SK-N-SH (cell line): ENCODE results near the gene UBA3. TPM values are rescaled to one million over a fixed set of nuclear protein-coding genes. Genes with fewer than 3 reads are reported as not detected.

Source experiments
- CTCF ChIA-PET: fragments of 300-600, 350-600 bp; formaldehyde crosslinking; extraction: SDS; loops from one replicate; lab custom pipeline; 2021; lab: Yijun Ruan, JAX
- POLR2A ChIA-PET: fragments of 350-600 bp; sonication (Branson Sonifier 250); formaldehyde crosslinking; extraction: SDS; loops from one replicate; lab custom pipeline; 2020; ENCODE audit warnings: antibody characterized with exemption, inconsistent platforms; lab: Yijun Ruan, JAX
- DNase-seq: peaks from one replicate; pipeline ENCODE4 v3.0.0; 2012
- H2AFZ ChIP-seq: fragments of 200-600 bp; sonication (generic); 2 replicates; pipeline ENCODE4 v1.8.1; 2016; ENCODE audit warnings: antibody characterized with exemption, mild to moderate bottlenecking, low read depth
- H3F3A ChIP-seq: fragments of 200-600 bp; sonication (generic); replicated peaks from 2 replicates; pipeline ENCODE3; 2016; ENCODE audit warnings: antibody characterized with exemption, mild to moderate bottlenecking; ENCODE audit not compliant: insufficient read depth
- H3K27ac ChIP-seq, 2 experiments: fragments of 200-500 bp in 1 of 2; fragments of 200-600 bp in 1 of 2; sonication (Bioruptor generic) in 1 of 2; sonication (generic), shearing (Covaris generic) in 1 of 2; 2 replicates each; pipeline versions ENCODE4 v1.5.1 to v1.6.1; 2014 to 2016; ENCODE audit warnings: low read depth in 2 of 2, inconsistent platforms in 1 of 2, low read length in 1 of 2, mild to moderate bottlenecking in 1 of 2, mixed read lengths in 1 of 2
- H3K27me3 ChIP-seq: fragments of 200-600 bp; sonication (generic), shearing (Covaris generic); 2 replicates; pipeline ENCODE4 v1.6.1; 2016; ENCODE audit warnings: mixed run types; ENCODE audit not compliant: insufficient read depth
- H3K36me3 ChIP-seq, 2 experiments: fragments of 200-500 bp in 1 of 2; fragments of 200-600 bp in 1 of 2; sonication (Bioruptor generic) in 1 of 2; sonication (generic) in 1 of 2; replicated peaks in 1 of 2; 2 replicates each; pipeline versions ENCODE3 to v1.5.1; 2014 to 2016; ENCODE audit warnings: low read length in 1 of 2, mild to moderate bottlenecking in 1 of 2; ENCODE audit not compliant: insufficient read depth in 2 of 2, control insufficient read depth in 1 of 2
- H3K4me1 ChIP-seq, 2 experiments: fragments of 200-500 bp in 1 of 2; fragments of 200-600 bp in 1 of 2; sonication (Bioruptor generic) in 1 of 2; sonication (generic), shearing (Covaris generic) in 1 of 2; 2 replicates each; pipeline versions ENCODE4 v1.5.1 to v1.6.1; 2014 to 2016; ENCODE audit warnings: low read depth in 1 of 2, low read length in 1 of 2, mixed run types in 1 of 2; ENCODE audit not compliant: insufficient read depth in 2 of 2, control insufficient read depth in 1 of 2
- H3K4me2 ChIP-seq: fragments of 200-600 bp; sonication (generic), shearing (Covaris generic); 2 replicates; pipeline ENCODE4 v1.6.1; 2017; ENCODE audit warnings: mixed run types
- H3K4me3 ChIP-seq, 2 experiments: fragments of 200-500 bp in 1 of 2; fragments of 200-600 bp in 1 of 2; sonication (Bioruptor generic) in 1 of 2; sonication (generic), shearing (Covaris generic) in 1 of 2; 2 replicates each; pipeline versions ENCODE4 v1.5.1 to v1.8.1; 2014 to 2016; ENCODE audit warnings: low read depth in 2 of 2, inconsistent platforms in 1 of 2, low read length in 1 of 2, mild to moderate bottlenecking in 1 of 2, mixed read lengths in 1 of 2, moderate library complexity in 1 of 2
- H3K79me2 ChIP-seq: fragments of 200-600 bp; sonication (generic); 2 replicates; pipeline ENCODE4 v1.8.1; 2017; ENCODE audit warnings: mild to moderate bottlenecking; ENCODE audit not compliant: insufficient read depth
- H3K9ac ChIP-seq: fragments of 200-600 bp; sonication (generic); 2 replicates; pipeline ENCODE4 v1.6.1; 2017; ENCODE audit warnings: mixed run types
- H3K9me2 ChIP-seq: fragments of 200-600 bp; sonication (generic); 2 replicates; pipeline ENCODE4 v1.6.1; 2017; ENCODE audit warnings: mixed run types
- H3K9me3 ChIP-seq: fragments of 200-600 bp; sonication (generic); 2 replicates; pipeline ENCODE4 v1.6.1; 2017; ENCODE audit warnings: mixed run types, mild to moderate bottlenecking, moderate library complexity
- H4K20me1 ChIP-seq: fragments of 200-600 bp; sonication (generic); 2 replicates; pipeline ENCODE4 v1.6.1; 2017; ENCODE audit warnings: mild to moderate bottlenecking, mixed run types; ENCODE audit not compliant: insufficient read depth
- ELF1 ChIP-seq: IDR thresholded peaks from 2 replicates; pipeline ENCODE4 v1.4.0; 2012
- EP300 ChIP-seq, 2 experiments: IDR thresholded peaks; 2 replicates each; pipeline versions ENCODE4 v1.4.0 to v1.6.1; 2012; ENCODE audit warnings: borderline replicate concordance in 1 of 2, low read depth in 1 of 2, low read length in 1 of 2
- EZH2phosphoT487 ChIP-seq: fragments of 200-600 bp; sonication (generic); IDR thresholded peaks from 2 replicates; pipeline ENCODE4 v1.6.1; 2017; ENCODE audit warnings: low read depth, mixed run types, mild to moderate bottlenecking, antibody characterized with exemption, moderate library complexity, borderline replicate concordance
- FOSL2 ChIP-seq: IDR thresholded peaks from 2 replicates; pipeline ENCODE4 v1.4.0; 2012; ENCODE audit warnings: low read depth, mild to moderate bottlenecking, moderate library complexity, borderline replicate concordance
- FOXJ3 ChIP-seq: sonication (generic); formaldehyde crosslinking; IDR thresholded peaks from 2 replicates; pipeline ENCODE4 v1.5.1; 2020; ENCODE audit warnings: mild to moderate bottlenecking, missing genetic modification reagents
- FOXM1 ChIP-seq: IDR thresholded peaks from 2 replicates; pipeline ENCODE4 v1.4.0; 2012; ENCODE audit warnings: low read depth, mild to moderate bottlenecking
- GABPA ChIP-seq: IDR thresholded peaks from 2 replicates; pipeline ENCODE4 v1.4.0; 2012; ENCODE audit warnings: low read depth, mild to moderate bottlenecking
- IRF3 ChIP-seq: fragments of 150-350 bp; IDR thresholded peaks from 2 replicates; pipeline ENCODE4 v1.6.1; 2016; ENCODE audit warnings: mild to moderate bottlenecking, low read depth, low read length
- NFIC ChIP-seq: IDR thresholded peaks from 2 replicates; pipeline ENCODE4 v1.4.0; 2012; ENCODE audit warnings: borderline replicate concordance
- POLR2AphosphoS5 ChIP-seq: IDR thresholded peaks from 2 replicates; pipeline ENCODE4 v1.6.1; 2012; ENCODE audit warnings: low read depth, low read length
- RCOR1 ChIP-seq: fragments of 150-350 bp; IDR thresholded peaks from 2 replicates; pipeline ENCODE4 v1.6.1; 2017; ENCODE audit warnings: antibody characterized with exemption, low read length
- REST ChIP-seq: IDR thresholded peaks from 2 replicates; pipeline ENCODE4 v1.6.1; 2012; ENCODE audit warnings: mild to moderate bottlenecking, low read depth, low read length, moderate library complexity
- RXRA ChIP-seq: IDR thresholded peaks from 2 replicates; pipeline ENCODE4 v1.4.0; 2012; ENCODE audit warnings: low read depth, mild to moderate bottlenecking, borderline replicate concordance
- SIN3A ChIP-seq: IDR thresholded peaks from 2 replicates; pipeline ENCODE4 v1.6.1; 2012; ENCODE audit warnings: low read depth, mild to moderate bottlenecking, low read length, moderate library complexity, borderline replicate concordance
- USF2 ChIP-seq: fragments of 150-350 bp; IDR thresholded peaks from 2 replicates; pipeline ENCODE4 v1.6.1; 2017; ENCODE audit warnings: antibody characterized with exemption, low read length, low read depth, borderline replicate concordance
- YY1 ChIP-seq: IDR thresholded peaks from 2 replicates; pipeline ENCODE4 v1.4.0; 2012; ENCODE audit warnings: low read depth, mild to moderate bottlenecking
- ZBTB33 ChIP-seq: IDR thresholded peaks from 2 replicates; pipeline ENCODE4 v1.4.0; 2012; ENCODE audit warnings: low read depth, borderline replicate concordance
- WGBS: methylation state at CpG from one replicate; pipeline ENCODE4 v1.1.6; 2017; ENCODE audit warnings: low lambda C conversion rate; 5-methylcytosine and 5-hydroxymethylcytosine counted together
- polyA plus RNA-seq, 3 experiments: library from polyadenylated mRNA; depleted of rRNA; stranded (reverse); fragments of >200 nt; gene quantifications; 2 replicates each; pipeline ENCODE4 v1.2.3, GENCODE V29; 2012
- TF ChIP-seq, protein P1 (sequence below): IDR thresholded peaks from 2 replicates; pipeline ENCODE4 v1.4.0; 2012; ENCODE audit warnings: low read depth, borderline replicate concordance

UBA3 gene
- polyA plus RNA-seq, 1 of the 3 experiments (the other 2 are of a cell fraction): 43.0 TPM

DNA sequence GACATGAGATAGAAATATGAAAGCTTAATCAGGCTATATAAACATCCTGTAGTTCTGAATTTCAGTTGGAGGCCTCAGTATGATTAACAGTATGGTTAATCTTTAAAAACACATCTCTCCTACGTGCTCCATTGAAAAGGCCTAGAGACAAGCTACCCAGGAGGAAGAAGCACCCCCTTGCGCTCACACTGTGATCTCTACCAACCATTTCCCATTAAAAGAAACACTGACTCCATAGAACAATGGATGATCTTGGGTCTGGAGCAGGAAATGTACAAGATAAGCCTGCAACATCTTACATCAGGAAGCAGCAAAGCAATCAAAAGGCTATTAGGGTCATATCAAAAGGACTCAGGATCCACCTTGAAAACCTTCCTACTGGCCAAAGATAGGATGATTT is 63.3 kb downstream of the UBA3 start:
- Histone ChIP-seq H3K4me1 (peaks cover 0 to 15% of the 10 kb centered on the region in 2 experiments; a peak in 2 of 4 replicates), H3K4me3 (no peak overlapping the region), H3K9ac (no peak overlapping the region), H3K9me3 (no peaks in the 10 kb centered on the region), H3F3A (peaks cover 10% of the 10 kb centered on the region), H3K36me3 (peaks cover 31 to 35% of the 10 kb centered on the region in 2 experiments), H3K4me2 (no peak overlapping the region), H3K27me3 (no peaks in the 10 kb centered on the region), H4K20me1 (no peaks in the 10 kb centered on the region), H3K27ac (no peak overlapping the region), H3K79me2 (peaks cover 10% of the 10 kb centered on the region; the same call in 1 of the 2 replicates), H2AFZ (no peak overlapping the region), H3K9me2 (no peaks in the 10 kb centered on the region)
- TF ChIP-seq SIN3A: no peak
- no peak for TF ChIP-seq FOXJ3 (CRISPR knock-in tag)
- TF ChIP-seq USF2: no peak
- no peak for TF ChIP-seq YY1
- no peak for TF ChIP-seq GABPA
- TF ChIP-seq ELF1: no peak
- TF ChIP-seq IRF3: no peak
- no peak for TF ChIP-seq RXRA
- TF ChIP-seq, protein P1, sequence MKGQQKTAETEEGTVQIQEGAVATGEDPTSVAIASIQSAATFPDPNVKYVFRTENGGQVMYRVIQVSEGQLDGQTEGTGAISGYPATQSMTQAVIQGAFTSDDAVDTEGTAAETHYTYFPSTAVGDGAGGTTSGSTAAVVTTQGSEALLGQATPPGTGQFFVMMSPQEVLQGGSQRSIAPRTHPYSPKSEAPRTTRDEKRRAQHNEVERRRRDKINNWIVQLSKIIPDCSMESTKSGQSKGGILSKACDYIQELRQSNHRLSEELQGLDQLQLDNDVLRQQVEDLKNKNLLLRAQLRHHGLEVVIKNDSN: no peak
- TF ChIP-seq FOXM1: no peak
- TF ChIP-seq EP300 (IDR thresholded peaks at IDR 0.05; ENCODE audit: borderline replicate concordance in 1 of 2, low read depth in 1 of 2, low read length in 1 of 2): no peak
- TF ChIP-seq NFIC: no peak
- no peak for DNase-seq
- CTCF ChIA-PET: interaction anchor here (0.7 kb wide), 1 partner anchor 654 kb away, joined by 3 read pairs; no protein-coding TSS in a partner anchor
- 82% methylated on average over 2 of the region's 2 CpGs for WGBS
- POLR2A ChIA-PET: no interaction called here

DNA sequence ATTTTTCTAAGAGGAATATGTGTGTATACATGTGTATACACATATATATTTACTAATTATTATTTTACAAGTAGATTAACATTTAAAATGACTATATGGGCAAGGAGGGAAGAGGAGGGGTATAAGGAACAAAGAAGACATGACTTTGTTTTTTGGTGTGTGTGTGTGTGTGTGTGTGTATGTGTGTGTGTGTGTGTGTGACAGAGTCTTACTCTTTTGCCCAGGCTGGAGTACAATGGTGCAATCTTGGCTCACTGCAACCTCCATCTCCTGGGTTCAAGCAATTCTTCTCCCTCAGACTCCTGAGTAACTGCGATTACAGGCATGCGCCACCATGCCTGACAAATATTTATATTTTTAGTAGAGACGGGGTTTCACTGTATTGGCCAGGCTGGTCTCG is 64.1 kb downstream of the UBA3 start:
- DNase-seq: no peak
- 98% methylated on average over 4 of the region's 4 CpGs for WGBS
- TF ChIP-seq RCOR1: no peak
- TF ChIP-seq POLR2AphosphoS5: no peak
- TF ChIP-seq ZBTB33: no peak
- TF ChIP-seq EZH2phosphoT487: no peak
- no peak for TF ChIP-seq REST
- TF ChIP-seq FOSL2: no peak
- TF ChIP-seq EP300 (IDR thresholded peaks at IDR 0.05; ENCODE audit: borderline replicate concordance in 1 of 2, low read depth in 1 of 2, low read length in 1 of 2): no peak
- no peak for TF ChIP-seq USF2

More for the DNA sequence above, 64.1 kb downstream of the UBA3 start:
- Histone ChIP-seq H3K27ac (no peak overlapping the region), H2AFZ (no peak overlapping the region), H3K4me1 (peaks cover 0 to 15% of the 10 kb centered on the region in 2 experiments; a peak in 2 of 4 replicates), H3K4me3 (no peak overlapping the region), H3K4me2 (no peak overlapping the region), H3K9me2 (no peaks in the 10 kb centered on the region), H3K9me3 (no peaks in the 10 kb centered on the region), H3K9ac (no peak overlapping the region), H3F3A (peaks cover 16% of the 10 kb centered on the region), H3K36me3 (peaks cover 29 to 32% of the 10 kb centered on the region in 2 experiments), H3K79me2 (peaks cover 10% of the 10 kb centered on the region; the same call in 1 of the 2 replicates), H3K27me3 (no peaks in the 10 kb centered on the region), H4K20me1 (no peaks in the 10 kb centered on the region)
- POLR2A ChIA-PET: no interaction called here
- CTCF ChIA-PET: interaction anchor here (0.7 kb wide), 1 partner anchor 655 kb away, joined by 3 read pairs; no protein-coding TSS in a partner anchor
